Measurements from ENCODE around the gene FRAS1. TPM values are rescaled to one million over a fixed set of nuclear protein-coding genes. Genes with fewer than 3 reads are reported as not detected.

Gene FRAS1
- total RNA-seq, 1 donor from 2014 or later: 18.9 TPM

DNA sequence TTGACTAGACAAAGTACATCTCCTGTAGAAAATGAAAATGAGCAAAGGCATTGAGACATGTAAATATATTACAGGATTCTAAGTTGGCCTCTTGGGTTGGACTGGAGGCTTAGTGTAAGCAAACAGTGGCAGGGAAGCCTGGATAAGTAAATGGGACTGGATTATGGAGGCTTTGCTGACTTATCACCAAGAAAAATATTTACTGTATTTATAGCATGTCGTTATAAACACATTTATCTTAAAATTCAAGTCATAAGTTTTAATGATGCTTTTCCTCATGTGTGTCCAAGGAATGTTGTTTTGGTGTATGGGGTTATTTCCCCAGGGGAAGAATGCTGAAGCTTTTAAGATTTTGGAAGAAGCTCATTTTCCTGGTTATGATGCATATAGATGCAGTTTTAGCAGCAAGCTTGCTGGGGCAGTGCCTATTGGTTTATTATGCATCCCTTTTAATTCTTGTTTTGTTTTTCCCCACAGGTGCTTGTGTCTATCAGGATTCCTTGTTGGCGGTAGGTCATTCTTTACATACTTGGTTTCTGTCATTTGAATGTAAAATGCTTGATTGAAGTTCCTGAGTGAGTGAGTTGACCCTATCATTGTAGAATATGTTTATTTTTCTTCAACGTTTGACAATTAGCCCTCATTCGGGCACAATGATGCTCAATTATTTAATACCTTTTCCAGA is 8.5 kb downstream of the FRAS1 start:
- TF ChIP-seq, protein P1, sequence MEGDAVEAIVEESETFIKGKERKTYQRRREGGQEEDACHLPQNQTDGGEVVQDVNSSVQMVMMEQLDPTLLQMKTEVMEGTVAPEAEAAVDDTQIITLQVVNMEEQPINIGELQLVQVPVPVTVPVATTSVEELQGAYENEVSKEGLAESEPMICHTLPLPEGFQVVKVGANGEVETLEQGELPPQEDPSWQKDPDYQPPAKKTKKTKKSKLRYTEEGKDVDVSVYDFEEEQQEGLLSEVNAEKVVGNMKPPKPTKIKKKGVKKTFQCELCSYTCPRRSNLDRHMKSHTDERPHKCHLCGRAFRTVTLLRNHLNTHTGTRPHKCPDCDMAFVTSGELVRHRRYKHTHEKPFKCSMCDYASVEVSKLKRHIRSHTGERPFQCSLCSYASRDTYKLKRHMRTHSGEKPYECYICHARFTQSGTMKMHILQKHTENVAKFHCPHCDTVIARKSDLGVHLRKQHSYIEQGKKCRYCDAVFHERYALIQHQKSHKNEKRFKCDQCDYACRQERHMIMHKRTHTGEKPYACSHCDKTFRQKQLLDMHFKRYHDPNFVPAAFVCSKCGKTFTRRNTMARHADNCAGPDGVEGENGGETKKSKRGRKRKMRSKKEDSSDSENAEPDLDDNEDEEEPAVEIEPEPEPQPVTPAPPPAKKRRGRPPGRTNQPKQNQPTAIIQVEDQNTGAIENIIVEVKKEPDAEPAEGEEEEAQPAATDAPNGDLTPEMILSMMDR (IDR thresholded peaks at IDR 0.05): no peak
- Mint-ChIP-seq H3K36me3 (ENCODE audit: low read depth) (peaks cover 1% of the 10 kb centered on the region), H3K27me3 (ENCODE audit: low read depth) (peaks cover 2% of the 10 kb centered on the region), H3K4me3 (ENCODE audit: unreplicated experiment) (no peak overlapping the region), H3K27ac (ENCODE audit: unreplicated experiment) (no peak overlapping the region), H3K4me1 (ENCODE audit: low read depth) (peaks cover 2% of the 10 kb centered on the region), H3K9me3 (ENCODE audit: low read depth) (no peaks in the 10 kb centered on the region)
- no peak for DNase-seq (ENCODE audit: low spot score)

DNA sequence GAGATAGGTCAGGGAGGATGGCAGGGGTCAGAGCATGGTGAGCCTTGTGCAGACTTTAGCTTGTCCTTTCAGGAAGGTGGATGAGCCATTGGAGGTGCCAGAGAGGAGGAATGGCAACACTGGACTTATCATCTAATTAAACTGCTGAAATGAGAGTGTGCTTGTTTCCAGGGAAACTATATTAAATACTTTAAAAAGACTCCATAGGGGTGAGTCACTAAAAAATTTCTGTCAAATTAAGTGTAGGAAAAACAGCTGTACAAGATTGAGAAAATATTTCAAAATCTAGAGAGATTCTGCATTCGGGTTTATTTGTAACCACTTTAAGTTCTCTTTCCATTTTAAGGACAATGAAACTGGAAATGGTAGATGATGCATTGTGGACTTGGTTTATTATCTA is 11.4 kb downstream of the FRAS1 start:
- DNase-seq (ENCODE audit: low spot score): no peak
- TF ChIP-seq, protein P1 (IDR thresholded peaks at IDR 0.05): no peak
- H3K4me3 Mint-ChIP-seq (ENCODE audit: unreplicated experiment): no peak overlapping the region
- H3K9me3 Mint-ChIP-seq (ENCODE audit: low read depth): no peaks in the 10 kb centered on the region
- H3K27me3 Mint-ChIP-seq (ENCODE audit: low read depth): no peaks in the 10 kb centered on the region
- no peak overlapping the region for H3K27ac Mint-ChIP-seq (ENCODE audit: unreplicated experiment)
- H3K4me1 Mint-ChIP-seq (ENCODE audit: low read depth): peaks cover 2% of the 10 kb centered on the region
- H3K36me3 Mint-ChIP-seq (ENCODE audit: low read depth): peaks cover 1% of the 10 kb centered on the region

DNA sequence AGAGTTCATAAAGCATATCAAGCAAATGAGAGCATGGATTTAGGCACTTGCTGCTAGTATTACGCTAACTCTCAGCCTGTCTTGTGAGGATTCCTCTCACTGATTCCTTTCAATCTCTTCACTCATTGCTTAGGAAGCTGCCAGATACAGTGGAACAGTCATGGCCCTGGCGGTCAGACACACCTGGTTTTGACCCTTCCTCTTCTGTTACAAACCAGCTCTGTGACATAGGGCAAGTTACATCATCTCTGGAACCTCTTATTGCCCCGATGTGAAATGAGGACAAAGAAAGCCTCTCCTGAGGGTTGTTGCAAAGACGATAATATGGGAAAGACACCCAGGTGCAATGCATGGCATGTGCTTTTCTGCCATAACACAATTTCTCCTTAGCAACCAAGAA is 12.2 kb downstream of the FRAS1 start:
- DNase-seq (ENCODE audit: low spot score): no peak
- no peak overlapping the region for H3K27ac Mint-ChIP-seq (ENCODE audit: unreplicated experiment)
- no peak overlapping the region for H3K4me3 Mint-ChIP-seq (ENCODE audit: unreplicated experiment)
- H3K4me1 Mint-ChIP-seq (ENCODE audit: low read depth): peaks cover 2% of the 10 kb centered on the region
- TF ChIP-seq, protein P1 (IDR thresholded peaks at IDR 0.05): no peak
- H3K9me3 Mint-ChIP-seq (ENCODE audit: low read depth): no peaks in the 10 kb centered on the region
- H3K36me3 Mint-ChIP-seq (ENCODE audit: low read depth): peaks cover 1% of the 10 kb centered on the region
- H3K27me3 Mint-ChIP-seq (ENCODE audit: low read depth): no peaks in the 10 kb centered on the region

DNA sequence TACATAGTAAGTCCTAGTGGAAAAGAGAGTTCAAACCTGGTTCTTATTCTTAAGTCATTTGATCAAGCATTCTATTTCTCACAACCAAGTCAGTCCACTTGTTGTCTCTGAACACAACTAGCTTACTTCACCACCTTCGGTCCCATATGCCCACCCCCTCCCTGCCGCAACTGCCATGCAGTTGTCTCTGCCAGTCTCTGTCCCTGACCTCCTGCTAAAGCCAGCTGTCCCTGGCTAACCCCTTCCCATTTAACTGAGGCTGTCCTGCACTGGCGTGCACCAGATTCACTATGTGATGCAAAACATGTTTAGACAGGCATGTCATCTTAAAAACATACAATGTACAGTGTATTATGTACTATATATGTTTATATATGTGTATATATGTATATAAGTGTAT is 12.7 kb downstream of the FRAS1 start:
- Mint-ChIP-seq H3K4me3 (ENCODE audit: unreplicated experiment) (no peak overlapping the region), H3K27ac (ENCODE audit: unreplicated experiment) (no peak overlapping the region), H3K9me3 (ENCODE audit: low read depth) (no peaks in the 10 kb centered on the region), H3K27me3 (ENCODE audit: low read depth) (no peaks in the 10 kb centered on the region), H3K36me3 (ENCODE audit: low read depth) (peaks cover 1% of the 10 kb centered on the region), H3K4me1 (ENCODE audit: low read depth) (peaks cover 2% of the 10 kb centered on the region)
- TF ChIP-seq, protein P1 (IDR thresholded peaks at IDR 0.05): no peak
- DNase-seq (ENCODE audit: low spot score): no peak

DNA sequence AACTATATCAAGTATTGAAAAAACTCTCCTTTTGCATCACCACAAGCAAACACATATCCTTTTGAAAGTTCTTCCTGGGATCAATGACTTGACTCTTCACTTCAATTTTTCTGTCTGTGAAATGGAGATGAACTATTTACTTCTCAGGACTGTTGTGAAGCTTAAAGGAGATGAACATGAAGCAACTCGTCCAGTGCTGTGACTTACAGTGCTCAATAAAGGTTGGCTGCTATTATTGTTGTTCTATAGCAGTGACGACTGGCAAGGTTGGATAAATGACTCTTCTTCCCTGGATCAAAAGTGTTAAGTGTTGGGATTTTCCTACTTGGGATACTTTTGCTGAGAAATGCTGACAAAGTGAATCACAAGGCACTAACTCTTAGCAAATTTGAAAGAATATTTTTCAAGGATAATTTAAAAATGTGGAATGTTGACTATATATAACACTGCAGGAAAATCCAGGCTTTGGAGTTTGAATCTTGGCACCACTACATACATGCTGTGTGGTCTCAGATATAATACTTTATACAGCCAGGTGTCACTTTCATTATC is 13.7 kb downstream of the FRAS1 start:
- peaks cover 1% of the 10 kb centered on the region for H3K36me3 Mint-ChIP-seq (ENCODE audit: low read depth)

More for the DNA sequence above, 13.7 kb downstream of the FRAS1 start:
- no peaks in the 10 kb centered on the region for H3K9me3 Mint-ChIP-seq (ENCODE audit: low read depth)
- TF ChIP-seq, protein P1 (IDR thresholded peaks at IDR 0.05): no peak
- peaks cover 2% of the 10 kb centered on the region for H3K4me1 Mint-ChIP-seq (ENCODE audit: low read depth)
- no peak for DNase-seq (ENCODE audit: low spot score)
- no peak overlapping the region for H3K27ac Mint-ChIP-seq (ENCODE audit: unreplicated experiment)
- no peak overlapping the region for H3K4me3 Mint-ChIP-seq (ENCODE audit: unreplicated experiment)
- no peaks in the 10 kb centered on the region for H3K27me3 Mint-ChIP-seq (ENCODE audit: low read depth)
